ENCODE results near the gene KCNC3. TPM values are rescaled to one million over a fixed set of nuclear protein-coding genes. Genes with fewer than 3 reads are reported as not detected.
"Not testable (repeated sequence)": the region's sequence is repeated elsewhere in the genome, so short reads cannot be mapped to it uniquely, and the experiment has no call there.

The KCNC3 gene
- total RNA-seq, 4 donors from 2014 or later = 0.32 to 0.69 (median 0.37) TPM

- H3K36me3 ChIP-seq = no peaks in the 10 kb centered on the region
- H3K4me1 ChIP-seq = peaks cover 0 to 2% (median 1%) of the 10 kb centered on the region in 4 donors
- intact Hi-C loops (cut with DNase I) = no loop called here
- no peak overlapping the region for H3K4me3 ChIP-seq
- H3K9me3 ChIP-seq = no peaks in the 10 kb centered on the region
- peaks cover 0 to 4% (median 0%) of the 10 kb centered on the region in 4 donors for H3K27me3 ChIP-seq
- TF ChIP-seq POLR2AphosphoS5 (IDR thresholded peaks at IDR 0.05) = no peak
- no peak for TF ChIP-seq POLR2A (IDR thresholded peaks at IDR 0.05; ENCODE audit: low read depth)
- TF ChIP-seq EP300 (IDR thresholded peaks at IDR 0.05) = no peak
- no peak for TF ChIP-seq CTCF (IDR thresholded peaks at IDR 0.05)
- DNase-seq (ENCODE audit: extremely low spot score) = no peak
- WGBS = 58% methylated on average over 4 of the region's 4 CpGs
- H3K27ac ChIP-seq (replicated peaks in 1 of 4) = no peak overlapping the region
These were observed 23.1 kb upstream of the KCNC3 start for GRCh38 chr19:50352242-50352641.

- H3K27me3 ChIP-seq = peaks cover 0 to 4% (median 0%) of the 10 kb centered on the region in 4 donors
- peaks cover 0 to 11% (median 9%) of the 10 kb centered on the region in 4 donors for H3K9me3 ChIP-seq
- no peaks in the 10 kb centered on the region for H3K4me1 ChIP-seq
- H3K27ac ChIP-seq (replicated peaks in 1 of 4) = no peak overlapping the region
- no peaks in the 10 kb centered on the region for H3K36me3 ChIP-seq
- WGBS = 71% methylated on average over 19 of the region's 22 CpGs
- DNase-seq (ENCODE audit: extremely low spot score) = no peak
- TF ChIP-seq CTCF (IDR thresholded peaks at IDR 0.05) = no peak
- intact Hi-C loops (cut with DNase I) = no loop called here
- H3K4me3 ChIP-seq = no peak overlapping the region
These were observed 20.3 kb upstream of the KCNC3 start for GRCh38 chr19:50349277-50350057.

GRCh38 chr19:50347089-50347581, 18.0 kb upstream of the KCNC3 start:
- H3K4me1 ChIP-seq; intact Hi-C loops (cut with DNase I); H3K27ac ChIP-seq (replicated peaks in 1 of 4); H3K27me3 ChIP-seq; H3K4me3 ChIP-seq; H3K36me3 ChIP-seq; DNase-seq (ENCODE audit: extremely low spot score): not testable (repeated sequence)
- WGBS = 71% methylated on average over 8 of the region's 8 CpGs
- H3K9me3 ChIP-seq = peaks cover 0 to 14% (median 10%) of the 10 kb centered on the region in 4 donors

- Histone ChIP-seq H3K27ac (replicated peaks in 1 of 4) (no peak overlapping the region), H3K27me3 (no peaks in the 10 kb centered on the region), H3K4me1 (no peaks in the 10 kb centered on the region), H3K9me3 (peaks cover 0 to 14% (median 10%) of the 10 kb centered on the region in 4 donors), H3K36me3 (no peaks in the 10 kb centered on the region), H3K4me3 (no peak overlapping the region)
- no peak for DNase-seq (ENCODE audit: extremely low spot score)
- intact Hi-C loops (cut with DNase I) = no loop called here
- no peak for TF ChIP-seq POLR2AphosphoS5 (IDR thresholded peaks at IDR 0.05)
- 69% methylated on average over 8 of the region's 8 CpGs for WGBS
These were observed 15.6 kb upstream of the KCNC3 start for GRCh38 chr19:50344661-50345318.

GRCh38 chr19:50341091-50341564, 12.0 kb upstream of the KCNC3 start:
- H3K9me3 ChIP-seq = peaks cover 0 to 14% (median 10%) of the 10 kb centered on the region in 4 donors
- no peaks in the 10 kb centered on the region for H3K36me3 ChIP-seq
- no peaks in the 10 kb centered on the region for H3K4me1 ChIP-seq
- no peak overlapping the region for H3K27ac ChIP-seq (replicated peaks in 1 of 4)
- no peak for TF ChIP-seq POLR2AphosphoS5 (IDR thresholded peaks at IDR 0.05)
- no peaks in the 10 kb centered on the region for H3K27me3 ChIP-seq
- intact Hi-C loops (cut with DNase I) = no loop called here
- no peak overlapping the region for H3K4me3 ChIP-seq
- WGBS = 85% methylated on average over 3 of the region's 3 CpGs
- DNase-seq (ENCODE audit: extremely low spot score) = no peak

- H3K27ac ChIP-seq (replicated peaks in 1 of 4) = no peak overlapping the region
- intact Hi-C loops (cut with DNase I) = no loop called here
- DNase-seq (ENCODE audit: extremely low spot score) = no peak
- no peaks in the 10 kb centered on the region for H3K36me3 ChIP-seq
- no peaks in the 10 kb centered on the region for H3K4me1 ChIP-seq
- TF ChIP-seq POLR2A (IDR thresholded peaks at IDR 0.05; ENCODE audit: low read depth) = no peak
- no peak for TF ChIP-seq CTCF (IDR thresholded peaks at IDR 0.05)
- no peak for TF ChIP-seq POLR2AphosphoS5 (IDR thresholded peaks at IDR 0.05)
- no peak for TF ChIP-seq EP300 (IDR thresholded peaks at IDR 0.05)
- peaks cover 0 to 11% (median 10%) of the 10 kb centered on the region in 4 donors for H3K9me3 ChIP-seq
- no peak overlapping the region for H3K4me3 ChIP-seq
- H3K27me3 ChIP-seq = peaks cover 0 to under 1% (median 0%) of the 10 kb centered on the region in 4 donors
These were observed 11.2 kb upstream of the KCNC3 start for GRCh38 chr19:50340331-50340730.

- 80% methylated on average over 5 of the region's 6 CpGs for WGBS
- H3K27ac ChIP-seq (replicated peaks in 1 of 4); H3K36me3 ChIP-seq; H3K4me3 ChIP-seq; intact Hi-C loops (cut with DNase I); H3K9me3 ChIP-seq; DNase-seq (ENCODE audit: extremely low spot score): not testable (repeated sequence)
- Histone ChIP-seq H3K27me3 (peaks cover 0 to 34% (median 13%) of the 10 kb centered on the region in 4 donors), H3K4me1 (peaks cover 16 to 25% (median 20%) of the 10 kb centered on the region in 4 donors)
These were observed 7.9 kb upstream of the KCNC3 start for GRCh38 chr19:50337031-50337430.
